K562 (cell line): ENCODE results near the gene SRSF11. TPM values are rescaled to one million over a fixed set of nuclear protein-coding genes. Genes with fewer than 3 reads are reported as not detected.

Source experiments
- ATAC-seq: fragments of 200-7000 bp; cut with Tn5 transposase; 3 replicates; pipeline ENCODE4 v1.9.1; 2020; ENCODE audit warnings: moderate library complexity
- BruUV-seq: library from RNA; stranded (reverse); fragments of 400-500 nt; replicated peaks from 2 replicates; lab custom pipeline; 2021; lab: Mats Ljungman, UMichigan
- CTCF ChIA-PET: fragments of 300-600 bp; formaldehyde crosslinking; extraction: SDS; loops from one replicate; lab custom pipeline; 2021; ENCODE audit warnings: low intra/inter-chr PET ratio; lab: Yijun Ruan, JAX
- POLR2A ChIA-PET: fragments of 300-600, 350-650 bp; sonication (Branson Sonifier 250); formaldehyde crosslinking; extraction: SDS; loops from one replicate; lab custom pipeline; 2021; ENCODE audit warnings: antibody characterized with exemption, inconsistent platforms; lab: Yijun Ruan, JAX
- DNase-seq, 4 experiments: peaks; one replicate each; pipeline versions ENCODE4 v3.0.0 to v3.0.0-alpha.2; 2011 to 2018; ENCODE audit warnings: low spot score in 3 of 4, mixed read lengths in 3 of 4; ENCODE audit errors: extremely low read depth in 1 of 4
- FAIRE-seq: peaks from 2 replicates; lab custom pipeline; 2011; peaks lifted over from hg19 to GRCh38; lab: Jason Lieb, UNC
- H2AFZ ChIP-seq: 2 replicates; pipeline ENCODE4 v1.6.0; 2011; ENCODE audit warnings: low read depth, low read length, control low read depth, inconsistent platforms
- H3K27ac ChIP-seq: fragments of 200-600 bp; 3 replicates; pipeline ENCODE4 v1.8.0; 2011; ENCODE audit warnings: low read depth, mild to moderate bottlenecking, control low read depth, inconsistent platforms, low read length, moderate library complexity, mixed read lengths; ENCODE audit errors: extremely low read depth
- H3K27me3 ChIP-seq, 2 experiments: fragments of 300-600 bp in 1 of 2; 2 replicates in 1 of 2; 3 replicates in 1 of 2; pipeline versions ENCODE4 v1.6.0 to v1.8.0; 2011; ENCODE audit warnings: inconsistent platforms in 2 of 2, low read length in 2 of 2, mild to moderate bottlenecking in 1 of 2, mixed read lengths in 1 of 2, moderate library complexity in 1 of 2; ENCODE audit not compliant: control insufficient read depth in 2 of 2, insufficient read depth in 2 of 2
- H3K36me3 ChIP-seq: fragments of 300-600 bp; 3 replicates; pipeline ENCODE4 v1.8.0; 2011; ENCODE audit warnings: mild to moderate bottlenecking, low read length, inconsistent platforms; ENCODE audit not compliant: control insufficient read depth, insufficient read depth
- H3K4me1 ChIP-seq, 2 experiments: fragments of 200-600 bp in 1 of 2; replicated peaks in 1 of 2; 2 replicates in 1 of 2; 3 replicates in 1 of 2; pipeline versions ENCODE4 v1.5.1 to v1.8.0; 2011; ENCODE audit warnings: inconsistent platforms in 2 of 2, low read length in 2 of 2, mild to moderate bottlenecking in 1 of 2, mixed read lengths in 1 of 2, moderate library complexity in 1 of 2; ENCODE audit not compliant: control insufficient read depth in 2 of 2, insufficient read depth in 2 of 2
- H3K4me2 ChIP-seq: 2 replicates; pipeline ENCODE4 v1.6.1; 2011; ENCODE audit warnings: low read length, control low read depth, inconsistent platforms, mixed read lengths; ENCODE audit not compliant: insufficient read depth
- H3K4me3 ChIP-seq: fragments of 200-600 bp; sonication (generic), shearing (Covaris generic); 2 replicates; pipeline ENCODE4 v1.5.1; 2016; ENCODE audit warnings: control low read depth, inconsistent platforms
- H3K79me2 ChIP-seq: fragments of 200-600 bp; 3 replicates; pipeline ENCODE4 v1.8.0; 2011; ENCODE audit warnings: low read length, inconsistent platforms; ENCODE audit not compliant: control insufficient read depth, insufficient read depth
- H3K9ac ChIP-seq, 2 experiments: 2 replicates each; pipeline versions ENCODE4 v1.6.0 to v1.6.1; 2011; ENCODE audit warnings: low read depth in 2 of 2, low read length in 2 of 2, control low read depth in 1 of 2, inconsistent platforms in 1 of 2, mild to moderate bottlenecking in 1 of 2, mixed read lengths in 1 of 2; ENCODE audit not compliant: insufficient read depth in 1 of 2
- H3K9me1 ChIP-seq: one replicate; pipeline ENCODE4 v1.6.0; 2011; ENCODE audit warnings: inconsistent platforms, mild to moderate bottlenecking, low read length, moderate library complexity; ENCODE audit not compliant: control insufficient read depth, insufficient read depth
- H3K9me3 ChIP-seq: replicated peaks from 2 replicates; pipeline ENCODE4 v1.5.1; 2011; ENCODE audit warnings: low read depth, low read length, inconsistent platforms; ENCODE audit not compliant: control insufficient read depth, insufficient read depth
- H4K20me1 ChIP-seq: replicated peaks from 2 replicates; pipeline ENCODE4 v1.6.1; 2011; ENCODE audit warnings: low read length, inconsistent platforms, mixed read lengths; ENCODE audit not compliant: control insufficient read depth, insufficient read depth
- ATF7 ChIP-seq: fragments of 450-650 bp; IDR thresholded peaks from 2 replicates; pipeline ENCODE4 v1.7.1; 2014; ENCODE audit warnings: mild to moderate bottlenecking, moderate library complexity
- CBX5 ChIP-seq: IDR thresholded peaks from 2 replicates; pipeline ENCODE4 v1.6.1; 2014; ENCODE audit warnings: low read depth, borderline replicate concordance
- ETV6 ChIP-seq, 3 experiments: fragments of 150-350 bp in 1 of 3; sonication (generic) in 1 of 3; formaldehyde crosslinking in 1 of 3; IDR thresholded peaks; 2 replicates each; pipeline versions ENCODE4 v1.6.1 to v1.8.0; 2014 to 2022; ENCODE audit warnings: borderline replicate concordance in 2 of 3, low read depth in 2 of 3, antibody characterized with exemption in 1 of 3, low read length in 1 of 3, mild to moderate bottlenecking in 1 of 3, missing genetic modification reagents in 1 of 3
- FOXK1 ChIP-seq: sonication (generic); formaldehyde crosslinking; IDR thresholded peaks from 2 replicates; pipeline ENCODE4 v1.8.0; 2022; ENCODE audit warnings: missing genetic modification reagents, mild to moderate bottlenecking, borderline replicate concordance
- KDM5B ChIP-seq: fragments of 200-600 bp; sonication (generic); IDR thresholded peaks from 2 replicates; pipeline ENCODE4 v1.6.1; 2012; ENCODE audit warnings: low read depth, mild to moderate bottlenecking, moderate library complexity, low read length, control low read depth, inconsistent platforms; ENCODE audit not compliant: insufficient replicate concordance
- KLF10 ChIP-seq: fragments of 250-450 bp; sonication (Bioruptor Pico); IDR thresholded peaks from 2 replicates; pipeline ENCODE4 v1.6.1; 2021; ENCODE audit warnings: matching md5 sums
- MCM5 ChIP-seq: fragments of 450-650 bp; IDR thresholded peaks from 2 replicates; pipeline ENCODE4 v1.6.1; 2016; ENCODE audit warnings: low read depth
- PTBP1 ChIP-seq: fragments of 200-400 bp; formaldehyde crosslinking; IDR thresholded peaks from 2 replicates; pipeline ENCODE4 v1.6.1; 2017; ENCODE audit warnings: low read depth, low read length
- PYGO2 ChIP-seq: fragments of 450-650 bp; IDR thresholded peaks from 2 replicates; pipeline ENCODE4 v1.6.1; 2016; ENCODE audit warnings: mild to moderate bottlenecking, missing genetic modification characterization, moderate library complexity, missing compliant biosample characterization
- RREB1 ChIP-seq: fragments of 250-450 bp; sonication (Bioruptor Pico); IDR thresholded peaks from 2 replicates; pipeline ENCODE4 v1.4.0; 2020
- SIN3B ChIP-seq: fragments of 450-650 bp; IDR thresholded peaks from 2 replicates; pipeline ENCODE4 v1.6.1; 2017; ENCODE audit warnings: low read depth, mild to moderate bottlenecking, moderate library complexity
- SOX6 ChIP-seq: fragments of 450-650 bp; IDR thresholded peaks from 2 replicates; pipeline ENCODE4 v1.6.1; 2014; ENCODE audit warnings: mild to moderate bottlenecking
- TBL1XR1 ChIP-seq, 2 experiments: IDR thresholded peaks; 2 replicates each; pipeline ENCODE4 v1.6.1; 2012; ENCODE audit warnings: improper control_type of control experiment in 2 of 2, low read length in 2 of 2, mild to moderate bottlenecking in 1 of 2
- XRCC5 ChIP-seq: fragments of 200-400 bp; formaldehyde crosslinking; IDR thresholded peaks from 2 replicates; pipeline ENCODE4 v1.6.1; 2017; ENCODE audit warnings: low read depth, mild to moderate bottlenecking, low read length
- ZBTB1 ChIP-seq: sonication (generic); formaldehyde crosslinking; IDR thresholded peaks from 2 replicates; pipeline ENCODE4 v1.8.1; 2023; ENCODE audit warnings: missing genetic modification reagents, low read depth, mild to moderate bottlenecking, borderline replicate concordance
- ZZZ3 ChIP-seq: fragments of 450-650 bp; IDR thresholded peaks from 2 replicates; pipeline ENCODE4 v1.6.1; 2016; ENCODE audit warnings: antibody characterized with exemption, mild to moderate bottlenecking, moderate library complexity
- in situ Hi-C: fragments of 300-500 bp; cut with MboI; formaldehyde crosslinking; loops from 4 replicates; pipeline ENCODE4 v1.15.0; 2018; ENCODE audit warnings: inconsistent platforms, mixed read lengths
- intact Hi-C: fragments of 100-400 bp; cut with micrococcal nuclease; formaldehyde crosslinking; loops from 2 replicates; pipeline ENCODE4 v1.14.2; 2022
- polyA plus RNA-seq, 8 experiments: library from polyadenylated mRNA; depleted of rRNA in 4 of 8; stranded (reverse) in 5 of 8; unstranded in 3 of 8; fragments of >200 nt; fragmentation: Nextera tagmentation in 2 of 8; fragmentation: Illumina TruSeq in 1 of 8; extraction: Ambion mirVana in 2 of 8; extraction: Trizol in 1 of 8; gene quantifications; 2 replicates each; pipeline versions ENCODE4 v1.2.1 to v1.2.3, GENCODE V29; 2011 to 2014; ENCODE audit warnings: inconsistent platforms in 1 of 8, missing spikeins in 1 of 8
- total RNA-seq, 7 experiments: library from RNA; depleted of rRNA in 6 of 7; stranded (reverse); fragments of >200 nt in 6 of 7; fragmentation: Illumina TruSeq in 2 of 7; extraction: Trizol in 2 of 7; gene quantifications; 2 replicates each; pipeline versions ENCODE4 v1.2.1 to v1.2.3, GENCODE V29; 2011 to 2021; ENCODE audit warnings: low replicate concordance in 1 of 7
- TF ChIP-seq, protein P1 (sequence below): fragments of 250-450 bp; sonication (Bioruptor Pico); IDR thresholded peaks from 2 replicates; pipeline ENCODE4 v1.8.0; 2022; ENCODE audit warnings: inconsistent platforms, mild to moderate bottlenecking, moderate library complexity, borderline replicate concordance

The SRSF11 gene
- total and polyA plus RNA-seq, 9 of the 15 experiments (the other 6 are each of a cell fraction or from before 2014, with no cell fraction given) = 76.9 to 418 (median 190) TPM

GRCh38 chr1:70234733-70235132 lies 13.6 kb downstream of the SRSF11 start:
- H4K20me1 ChIP-seq = no peaks in the 10 kb centered on the region
- no peak overlapping the region for H3K9ac ChIP-seq
- H3K79me2 ChIP-seq = peaks cover 41% of the 10 kb centered on the region
- H3K36me3 ChIP-seq = peaks cover 98% of the 10 kb centered on the region
- H3K27ac ChIP-seq = no peak overlapping the region
- no peak overlapping the region for H3K4me2 ChIP-seq
- intact Hi-C loops = no loop called here
- no peaks in the 10 kb centered on the region for H3K4me1 ChIP-seq
- no TSS peak for BruUV-seq
- H3K4me3 ChIP-seq = no peak overlapping the region
- H3K27me3 ChIP-seq = no peaks in the 10 kb centered on the region
- no peak overlapping the region for H2AFZ ChIP-seq
- POLR2A ChIA-PET = interaction anchor here (1.0 to 1.7 kb wide), 5 partner anchors 8 to 22 kb away, joined by 3 to 7 read pairs (median 4); partner anchors contain the start of gene SRSF11
- FAIRE-seq = no peak
- H3K9me3 ChIP-seq = no peaks in the 10 kb centered on the region
- CTCF ChIA-PET = no interaction called here
- in situ Hi-C loops = no loop called here
- H3K9me1 ChIP-seq = no peaks in the 10 kb centered on the region
- DNase-seq = no peak
- ATAC-seq = no peak
- TF ChIP-seq FOXK1 (CRISPR knock-in tag) (no peak), ZZZ3 (no peak), KDM5B (no peak), ZBTB1 (CRISPR knock-in tag) (no peak), XRCC5 (no peak), CBX5 (no peak), PTBP1 (no peak), ETV6 (IDR thresholded peaks at IDR 0.05; ENCODE audit: borderline replicate concordance in 1 of 2, low read depth in 2 of 2, low read length in 1 of 2) (no peak), ETV6 (CRISPR knock-in tag; IDR thresholded peaks at IDR 0.05; ENCODE audit: borderline replicate concordance) (no peak), MCM5 (no peak), TBL1XR1 (IDR thresholded peaks at IDR 0.05; ENCODE audit: low read length in 2 of 2) (no peak), SIN3B (no peak), KLF10 (no peak), PYGO2 (no peak), RREB1 (no peak), ATF7 (no peak), SOX6 (no peak)
- TF ChIP-seq, protein P1, sequence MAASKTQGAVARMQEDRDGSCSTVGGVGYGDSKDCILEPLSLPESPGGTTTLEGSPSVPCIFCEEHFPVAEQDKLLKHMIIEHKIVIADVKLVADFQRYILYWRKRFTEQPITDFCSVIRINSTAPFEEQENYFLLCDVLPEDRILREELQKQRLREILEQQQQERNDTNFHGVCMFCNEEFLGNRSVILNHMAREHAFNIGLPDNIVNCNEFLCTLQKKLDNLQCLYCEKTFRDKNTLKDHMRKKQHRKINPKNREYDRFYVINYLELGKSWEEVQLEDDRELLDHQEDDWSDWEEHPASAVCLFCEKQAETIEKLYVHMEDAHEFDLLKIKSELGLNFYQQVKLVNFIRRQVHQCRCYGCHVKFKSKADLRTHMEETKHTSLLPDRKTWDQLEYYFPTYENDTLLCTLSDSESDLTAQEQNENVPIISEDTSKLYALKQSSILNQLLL (CRISPR knock-in tag) = no peak
